Measurements from ENCODE around the gene HRG.
"Not testable (repeated sequence)": the region's sequence is repeated elsewhere in the genome, so short reads cannot be mapped to it uniquely, and the experiment has no call there.

HRG gene

GRCh38 chr3:186665625-186666188 lies at the start of gene HRG:
Gene HRG, plus strand, starts transcription at chr3:186666014. Its CDS starts 18 bp downstream, at chr3:186666032.
- no peak for DNase-seq

- DNase-seq, result no peak
These were observed 49.6 kb upstream of the HRG start for GRCh38 chr3:186616299-186616617.

- DNase-seq, result peak; percentile 51
These were observed 48.5 kb upstream of the HRG start for GRCh38 chr3:186617036-186617946.

DNA sequence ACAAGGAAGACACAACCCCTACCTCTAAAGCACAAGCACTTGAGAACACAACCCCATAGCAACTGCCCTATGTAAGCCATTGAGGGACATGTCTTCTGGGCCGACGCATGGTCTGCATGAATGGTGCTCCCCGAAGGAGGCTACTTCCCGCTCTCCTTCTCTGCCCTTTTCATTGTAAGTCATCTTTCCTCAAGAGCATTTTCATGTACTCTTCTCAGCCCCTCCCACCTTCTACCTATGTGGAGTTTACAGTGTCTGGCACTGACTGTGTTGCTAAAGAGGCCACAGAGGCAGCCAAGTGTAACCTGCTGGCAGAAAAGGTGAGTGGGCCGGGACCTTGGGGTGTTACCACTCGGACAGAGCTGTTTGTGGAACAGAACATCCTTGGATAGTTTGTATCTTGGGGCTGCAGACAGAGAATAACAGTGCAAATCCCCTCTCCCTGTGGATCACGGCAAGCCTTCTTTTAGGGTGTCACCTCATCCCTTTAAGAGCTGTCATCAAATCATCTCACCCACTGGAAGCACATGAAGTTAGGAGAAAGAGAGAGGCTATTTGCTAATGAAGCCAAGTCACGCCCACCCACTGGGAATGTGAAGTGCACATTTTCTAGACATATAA lies 47.4 kb upstream of the HRG start:
- no peak for DNase-seq

GRCh38 chr3:186619787-186620212 lies 46.0 kb upstream of the HRG start:
- no peak for DNase-seq

- DNase-seq, result no peak
These were observed 45.4 kb upstream of the HRG start for GRCh38 chr3:186620213-186621092.

DNA sequence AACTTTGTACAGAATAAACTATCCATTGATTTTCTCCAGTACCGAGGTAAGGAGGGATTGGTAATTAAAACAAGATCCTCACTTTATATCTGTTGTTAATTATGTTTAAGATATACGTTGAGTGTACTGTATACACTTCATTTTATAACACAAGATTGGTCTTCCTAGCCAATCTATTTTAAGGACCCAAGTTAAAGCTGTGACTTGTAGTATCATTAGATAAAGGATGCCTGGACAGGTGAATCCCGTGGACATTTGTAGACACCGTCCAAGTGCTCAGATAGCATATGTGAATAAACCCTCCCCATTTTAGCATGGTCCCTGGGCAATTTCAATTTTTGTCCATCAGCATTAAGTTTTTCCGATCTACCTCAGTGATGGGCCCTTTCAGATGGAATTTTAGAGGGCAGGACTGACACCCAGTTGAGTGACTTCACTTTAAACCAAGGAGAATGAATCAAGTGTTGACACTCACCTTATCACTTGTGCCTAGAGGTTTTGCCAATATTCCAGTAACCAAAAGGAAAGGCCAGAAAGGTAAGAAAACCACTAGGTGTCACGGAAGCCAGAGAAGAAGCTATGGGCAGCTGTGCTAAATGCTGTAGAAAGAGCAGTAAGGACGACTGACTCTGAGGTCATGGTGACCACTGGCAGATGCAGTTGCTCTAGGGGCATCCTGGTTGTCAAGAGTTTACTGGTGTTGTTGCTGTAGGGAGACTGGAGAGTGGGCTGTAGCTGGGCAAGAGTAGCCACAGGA lies 43.7 kb upstream of the HRG start:
- DNase-seq, result no peak

GRCh38 chr3:186622651-186623310 lies 43.0 kb upstream of the HRG start:
- DNase-seq, result no peak

- DNase-seq, result no peak
These were observed 41.2 kb upstream of the HRG start for GRCh38 chr3:186624598-186624997.

GRCh38 chr3:186625600-186626042 lies 40.2 kb upstream of the HRG start:
- no peak for DNase-seq

- DNase-seq, result no peak
These were observed 39.5 kb upstream of the HRG start for GRCh38 chr3:186626254-186626847.

DNA sequence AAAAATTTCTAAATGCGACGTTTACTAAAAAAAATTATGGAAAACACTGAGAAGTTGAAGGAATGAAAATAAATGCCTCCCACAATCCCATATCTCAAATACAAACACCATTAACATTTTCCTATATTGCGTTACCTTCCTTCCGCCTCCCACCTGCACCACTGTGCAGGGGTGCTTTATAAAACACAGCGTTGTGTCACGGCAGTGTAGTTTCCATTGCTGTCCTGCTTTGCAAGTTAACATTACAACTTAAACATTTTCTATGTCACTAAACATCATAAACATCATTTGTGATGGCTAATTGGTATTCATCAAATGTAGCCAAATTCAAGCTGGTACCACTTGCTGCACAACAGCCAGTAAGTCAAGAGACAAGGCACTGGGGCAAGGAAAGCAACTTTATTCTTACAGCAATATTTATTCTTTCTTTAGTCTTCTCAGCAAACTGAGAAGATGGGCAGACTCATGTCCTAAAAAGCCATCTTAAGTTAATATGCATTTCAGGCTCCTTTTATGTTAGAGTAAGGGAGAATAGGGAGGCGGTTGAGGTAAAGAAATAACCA lies 37.9 kb upstream of the HRG start:
- DNase-seq, result no peak

DNA sequence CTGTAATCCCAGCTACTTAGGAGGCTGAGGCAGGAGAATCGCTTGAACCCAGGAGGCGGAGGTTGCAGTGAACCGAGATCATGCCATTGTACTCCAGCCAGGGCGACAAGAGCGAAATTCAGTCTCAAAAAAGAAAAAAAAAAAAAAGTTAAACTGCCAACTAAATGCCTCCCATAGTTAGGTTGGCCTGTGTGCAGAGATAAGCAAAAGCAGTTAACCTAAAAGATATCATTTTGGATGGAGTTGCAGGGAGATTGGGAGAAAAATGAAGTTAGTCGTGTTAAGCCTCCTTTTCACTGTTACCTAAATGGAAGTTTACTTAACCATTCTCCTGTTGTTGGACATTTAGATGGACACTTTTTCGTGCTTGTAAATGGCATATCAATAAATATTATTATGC lies 37.1 kb upstream of the HRG start:
- DNase-seq, result no peak

GRCh38 chr3:186630950-186631641 lies 34.7 kb upstream of the HRG start:
- DNase-seq, result no peak

DNA sequence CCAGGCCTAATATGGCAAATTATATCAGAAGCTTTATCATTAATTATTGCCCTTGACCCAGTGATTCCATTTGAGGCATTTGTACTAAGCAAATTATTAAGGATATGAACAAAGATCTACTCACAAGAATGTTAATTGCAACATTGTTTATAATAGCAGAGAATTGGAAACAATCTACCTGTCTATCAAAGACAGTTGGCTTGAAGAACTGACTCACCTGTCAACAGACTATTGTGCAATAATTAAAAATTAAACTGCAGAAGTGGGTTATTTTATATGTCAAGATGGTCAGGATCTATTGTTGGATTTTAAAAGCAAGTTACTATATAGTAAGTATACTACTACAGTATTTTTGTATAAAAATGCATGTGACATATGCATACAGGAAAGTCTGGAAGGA lies 32.3 kb upstream of the HRG start:
- no peak for DNase-seq

GRCh38 chr3:186634207-186634606 lies 31.6 kb upstream of the HRG start:
- not testable (repeated sequence) for DNase-seq

DNA sequence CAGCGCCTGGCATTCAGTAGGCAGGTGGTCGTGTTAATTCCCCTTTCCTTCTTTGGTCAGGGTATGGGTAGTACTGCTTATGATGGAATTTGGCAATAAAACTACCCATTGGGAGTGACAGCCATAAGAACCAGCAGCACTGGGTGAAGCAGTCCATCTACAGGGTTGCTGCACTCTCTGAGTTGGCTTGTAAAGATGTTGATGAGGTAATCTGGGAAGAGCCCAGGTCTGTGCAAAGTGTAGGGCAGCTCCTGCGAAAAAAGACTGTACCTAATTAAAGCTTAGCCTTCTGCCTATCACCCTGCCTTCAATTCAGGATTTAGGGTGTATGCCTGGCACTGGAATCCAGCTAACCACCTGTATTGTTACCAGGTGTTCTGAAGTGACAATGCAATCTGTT lies 30.3 kb upstream of the HRG start:
- no peak for DNase-seq

DNA sequence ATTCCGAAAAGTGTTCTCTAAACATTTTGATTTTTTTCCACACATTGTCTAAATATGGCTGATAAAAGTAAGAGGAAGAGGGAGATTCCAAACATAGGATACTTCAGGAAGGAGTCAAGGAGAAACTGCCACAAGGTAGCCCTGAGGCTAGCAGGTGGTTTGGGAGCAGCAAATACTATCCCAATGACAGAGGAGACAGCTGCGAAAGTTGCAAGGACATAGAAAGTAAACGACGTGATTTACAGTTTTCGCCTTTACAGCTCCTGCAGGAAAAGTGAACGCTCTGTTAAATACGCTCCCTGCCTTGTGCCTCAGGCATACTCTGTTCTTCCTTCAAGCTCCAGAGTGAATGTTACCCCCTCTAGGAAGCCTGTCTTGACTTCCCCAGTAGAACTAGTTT lies 29.3 kb upstream of the HRG start:
- no peak for DNase-seq

- no peak for DNase-seq
These were observed 28.1 kb upstream of the HRG start for GRCh38 chr3:186637686-186638085.

- no peak for DNase-seq
These were observed 27.6 kb upstream of the HRG start for GRCh38 chr3:186638259-186638658.
